Measurements from ENCODE around the gene TUSC1.
A peak's percentile ranks its signal among the peaks of the same experiment; 100 is the strongest.
"Not testable (repeated sequence)": the region's sequence is repeated elsewhere in the genome, so short reads cannot be mapped to it uniquely, and the experiment has no call there.

Gene TUSC1

DNA sequence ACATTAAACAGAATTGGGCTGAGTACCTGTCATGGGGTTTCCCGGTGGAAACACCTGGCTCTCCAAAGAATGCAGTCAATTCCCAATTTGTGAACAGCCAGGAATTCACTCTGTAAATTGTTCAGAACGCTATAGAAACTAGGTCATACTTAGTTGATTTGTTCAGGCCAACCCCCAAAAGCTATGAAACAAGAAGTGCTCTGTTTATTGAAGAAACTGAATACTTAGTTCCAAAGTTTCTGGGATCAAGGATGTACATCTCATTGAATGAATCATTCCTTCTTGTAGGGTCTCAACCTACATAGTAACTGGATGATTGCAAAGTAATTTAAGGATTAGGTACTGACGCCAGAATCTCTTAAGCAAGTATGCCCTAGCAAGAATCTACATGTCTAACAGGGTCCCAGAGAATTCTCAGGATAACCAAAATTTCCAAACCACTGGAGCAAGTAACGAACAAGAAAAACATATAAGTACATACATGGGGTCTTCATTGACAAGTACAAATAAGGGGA, 659 bp upstream of the TUSC1 start:
- TF ChIP-seq CTCF (IDR thresholded peaks at IDR 0.05; ENCODE audit: low read depth, low read length), result no peak
- peak overlapping the region; percentile 65 to 69 for H3K4me3 ChIP-seq (replicated peaks in 1 of 2; ENCODE audit: low read depth in 2 of 2, low read length in 2 of 2)
- DNase-seq (ENCODE audit: low read depth in 2 of 2), result no peak

GRCh38 chr9:25677301-25678146, 720 bp downstream of the TUSC1 start:
- peak; percentile 72 to 85 for DNase-seq (ENCODE audit: low read depth in 2 of 2)
- no peak for TF ChIP-seq CTCF (IDR thresholded peaks at IDR 0.05; ENCODE audit: low read depth, low read length)
- peak overlapping the region; percentile 65 to 69 for H3K4me3 ChIP-seq (replicated peaks in 1 of 2; ENCODE audit: low read depth in 2 of 2, low read length in 2 of 2)

DNA sequence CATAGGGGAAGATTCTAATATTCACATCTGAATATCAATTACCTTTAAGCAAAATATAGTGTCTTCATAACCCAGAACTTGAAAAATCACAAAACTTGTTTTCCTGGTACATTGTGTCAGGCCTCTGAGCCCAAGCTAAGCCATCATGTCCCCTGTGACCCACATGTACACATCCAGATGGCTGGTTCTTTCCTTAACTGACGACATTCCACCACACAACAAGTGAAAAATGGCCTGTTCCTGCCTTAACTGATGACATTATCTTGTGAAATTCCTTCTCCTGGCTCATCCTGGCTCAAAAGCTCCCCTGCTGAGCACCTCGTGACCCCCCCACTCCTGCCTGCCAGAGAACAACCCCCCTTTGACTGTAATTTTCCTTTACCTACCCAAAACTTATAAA, 2.4 kb downstream of the TUSC1 start:
- H3K4me3 ChIP-seq (replicated peaks in 1 of 2; ENCODE audit: low read depth in 2 of 2, low read length in 2 of 2); DNase-seq (ENCODE audit: low read depth in 2 of 2): not testable (repeated sequence)

- TF ChIP-seq CTCF (IDR thresholded peaks at IDR 0.05; ENCODE audit: low read depth, low read length), result no peak
- H3K4me3 ChIP-seq (replicated peaks in 1 of 2; ENCODE audit: low read depth in 2 of 2, low read length in 2 of 2), result no peak overlapping the region
- DNase-seq (ENCODE audit: low read depth in 2 of 2), result peak in 1 of 2 donors; percentile 2
Observed at GRCh38 chr9:25658571-25658970, 19.7 kb downstream of the TUSC1 start.

- no peak overlapping the region for H3K4me3 ChIP-seq (replicated peaks in 1 of 2; ENCODE audit: low read depth in 2 of 2, low read length in 2 of 2)
- TF ChIP-seq CTCF (IDR thresholded peaks at IDR 0.05; ENCODE audit: low read depth, low read length), result no peak
- DNase-seq (ENCODE audit: low read depth in 2 of 2), result no peak
Observed at GRCh38 chr9:25654417-25654816, 23.8 kb downstream of the TUSC1 start.

GRCh38 chr9:25648116-25648515, 30.1 kb downstream of the TUSC1 start:
- no peak overlapping the region for H3K4me3 ChIP-seq (replicated peaks in 1 of 2; ENCODE audit: low read depth in 2 of 2, low read length in 2 of 2)
- TF ChIP-seq CTCF (IDR thresholded peaks at IDR 0.05; ENCODE audit: low read depth, low read length), result no peak
- no peak for DNase-seq (ENCODE audit: low read depth in 2 of 2)

- H3K4me3 ChIP-seq (replicated peaks in 1 of 2; ENCODE audit: low read depth in 2 of 2, low read length in 2 of 2), result no peak overlapping the region
- DNase-seq (ENCODE audit: low read depth in 2 of 2), result no peak
- TF ChIP-seq CTCF (IDR thresholded peaks at IDR 0.05; ENCODE audit: low read depth, low read length), result no peak
Observed at GRCh38 chr9:25636026-25636425, 42.2 kb downstream of the TUSC1 start.
